Keratinocyte (primary cell): Measurements from ENCODE around the gene NEURL3. TPM values are rescaled to one million over a fixed set of nuclear protein-coding genes. Genes with fewer than 3 reads are reported as not detected.

Source experiments
- DNase-seq: peaks from one replicate; pipeline ENCODE4 v3.0.0-alpha.2; 2011; ENCODE audit warnings: low read depth, missing footprints, low spot score
- FAIRE-seq: peaks from 2 replicates; lab custom pipeline; 2011; peaks lifted over from hg19 to GRCh38; lab: Jason Lieb, UNC
- H2AFZ ChIP-seq: 2 replicates; pipeline ENCODE4 v1.6.0; 2012; ENCODE audit warnings: low read length, control low read depth, inconsistent platforms; ENCODE audit not compliant: control insufficient read depth
- H3K27ac ChIP-seq: 2 replicates; pipeline ENCODE4 v1.5.1; 2011; ENCODE audit warnings: low read length; ENCODE audit not compliant: control insufficient read depth, insufficient read depth
- H3K27me3 ChIP-seq: 3 replicates; pipeline ENCODE4 v1.6.0; 2011; ENCODE audit warnings: low read length; ENCODE audit not compliant: control insufficient read depth, insufficient read depth; ENCODE audit errors: extremely low read depth
- H3K36me3 ChIP-seq, 2 experiments: 2 replicates in 1 of 2; 3 replicates in 1 of 2; pipeline ENCODE4 v1.5.1; 2011; ENCODE audit warnings: low read length in 2 of 2, mild to moderate bottlenecking in 1 of 2; ENCODE audit not compliant: control insufficient read depth in 2 of 2, insufficient read depth in 2 of 2; ENCODE audit errors: extremely low read depth in 1 of 2
- H3K4me1 ChIP-seq: 3 replicates; pipeline ENCODE4 v1.5.1; 2011; ENCODE audit warnings: low read length; ENCODE audit not compliant: control insufficient read depth, insufficient read depth; ENCODE audit errors: extremely low read depth
- H3K4me2 ChIP-seq: 3 replicates; pipeline ENCODE4 v1.6.0; 2011; ENCODE audit warnings: low read depth, low read length; ENCODE audit not compliant: control insufficient read depth, insufficient read depth; ENCODE audit errors: extremely low read depth
- H3K4me3 ChIP-seq, 3 experiments: fragments of 200-600 bp in 1 of 3; sonication (generic) in 1 of 3; 2 replicates in 2 of 3; 3 replicates in 1 of 3; pipeline ENCODE4 v1.5.1; 2011 to 2016; ENCODE audit warnings: low read length in 3 of 3, mild to moderate bottlenecking in 3 of 3, control low read depth in 2 of 3, inconsistent platforms in 1 of 3, low read depth in 1 of 3, mixed read lengths in 1 of 3, mixed run types in 1 of 3, moderate library complexity in 1 of 3; ENCODE audit not compliant: control insufficient read depth in 2 of 3, insufficient read depth in 2 of 3; ENCODE audit errors: extremely low read depth in 1 of 3
- H3K79me2 ChIP-seq: 2 replicates; pipeline ENCODE4 v1.6.0; 2012; ENCODE audit warnings: low read length; ENCODE audit not compliant: control insufficient read depth, insufficient read depth
- H3K9ac ChIP-seq: 3 replicates; pipeline ENCODE4 v1.6.0; 2011; ENCODE audit warnings: low read length; ENCODE audit not compliant: control insufficient read depth, insufficient read depth; ENCODE audit errors: extremely low read depth
- H3K9me1 ChIP-seq: 3 replicates; pipeline ENCODE4 v1.6.0; 2011; ENCODE audit warnings: low read length; ENCODE audit not compliant: control insufficient read depth, insufficient read depth; ENCODE audit errors: extremely low read depth
- H3K9me3 ChIP-seq: 2 replicates; pipeline ENCODE4 v1.5.1; 2012; ENCODE audit warnings: low read depth, low read length; ENCODE audit not compliant: control insufficient read depth
- H4K20me1 ChIP-seq: 3 replicates; pipeline ENCODE4 v1.6.0; 2011; ENCODE audit warnings: low read length; ENCODE audit not compliant: control insufficient read depth, insufficient read depth; ENCODE audit errors: extremely low read depth
- EZH2 ChIP-seq: IDR thresholded peaks from one replicate; pipeline ENCODE4 v1.6.1; 2012; ENCODE audit warnings: inconsistent platforms, mild to moderate bottlenecking, low read length, moderate library complexity
- dilution Hi-C: fragments of 300-500 bp; cut with MboI; formaldehyde crosslinking; loops from one replicate; pipeline ENCODE4 v1.7.0; 2020; ENCODE audit warnings: low sequenced_read_pairs; ENCODE audit not compliant: extremely low pct_ligation_motif_present
- polyA plus RNA-seq, 5 experiments: library from polyadenylated mRNA; depleted of rRNA in 3 of 5; stranded (reverse) in 3 of 5; stranded (forward) in 1 of 5; unstranded in 1 of 5; fragments of >200 nt; gene quantifications; 1 replicate in 1 of 5; 2 replicates in 3 of 5; 3 replicates in 1 of 5; pipeline versions ENCODE4 v1.2.1 to v1.2.3, GENCODE V29; 2011 to 2012; ENCODE audit warnings: missing spikeins in 2 of 5, low read depth in 1 of 5, low replicate concordance in 1 of 5
- TF ChIP-seq, protein P1 (sequence below), 3 experiments: IDR thresholded peaks in 1 of 3; conservative IDR thresholded peaks in 1 of 3; optimal IDR thresholded peaks in 1 of 3; 2 replicates in 2 of 3; 3 replicates in 1 of 3; pipeline versions ENCODE3 to v1.5.1; 2011; ENCODE audit warnings: low read length in 3 of 3, mild to moderate bottlenecking in 3 of 3, moderate library complexity in 2 of 3, control low read depth in 1 of 3, inconsistent platforms in 1 of 3; ENCODE audit not compliant: insufficient read depth in 2 of 3; ENCODE audit errors: extremely low read depth in 1 of 3

Gene NEURL3
- polyA plus RNA-seq, 1 donor (not counting 4 experiments of a cell fraction or from before 2014, with no cell fraction given) = not detected

DNA sequence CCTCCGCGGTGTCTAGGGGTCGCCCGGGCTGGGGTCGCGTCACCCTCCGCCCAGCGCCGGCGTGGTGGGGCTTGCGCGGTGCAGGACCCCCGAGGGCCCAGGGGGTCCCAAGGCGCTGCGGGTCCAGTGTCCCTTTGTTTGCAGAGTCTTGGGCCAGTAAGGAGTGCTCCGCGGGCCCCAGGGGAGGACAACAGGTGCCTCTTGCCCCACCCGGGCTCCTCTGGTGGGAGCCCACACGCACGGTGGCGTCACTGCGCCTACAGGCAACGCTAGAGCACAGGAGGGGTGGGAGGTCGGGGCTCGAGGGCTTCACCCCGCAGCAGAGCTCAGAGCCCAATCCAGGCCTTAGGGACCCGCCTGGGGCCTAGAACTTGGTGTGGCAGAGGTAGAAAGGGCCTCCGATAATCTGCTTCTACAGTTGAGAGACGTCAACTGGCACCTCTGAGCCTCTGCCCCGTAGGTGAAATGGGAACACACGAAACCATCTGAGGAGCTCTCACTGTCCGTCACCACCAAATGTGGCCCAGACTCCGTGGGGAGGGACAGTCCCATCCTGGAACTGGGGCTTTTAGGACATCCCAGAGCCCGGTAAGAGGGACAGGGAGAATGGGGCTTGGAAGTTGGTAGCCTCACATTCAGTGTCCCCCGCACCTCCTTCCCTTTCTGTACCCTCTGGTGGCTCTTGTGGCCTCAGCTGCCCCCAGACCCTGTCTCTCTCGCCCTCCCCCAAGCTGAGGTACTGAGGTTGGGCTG is 32.8 kb upstream of the NEURL3 start:
- H3K27me3 ChIP-seq = no peaks in the 10 kb centered on the region

GRCh38 chr2:96537066-96537733 is 32.0 kb upstream of the NEURL3 start:
- FAIRE-seq = no peak
- H3K4me1 ChIP-seq = peaks cover 57% of the 10 kb centered on the region
- dilution Hi-C loops = no loop called here

More for the DNA sequence above, 32.8 kb upstream of the NEURL3 start:
- H3K4me3 ChIP-seq = peak overlapping the region; percentile 50 to 78 (median 73)
- H3K27ac ChIP-seq = no peak overlapping the region
- no peak overlapping the region for H2AFZ ChIP-seq
- FAIRE-seq (no peak), DNase-seq (no peak)
- no peaks in the 10 kb centered on the region for H3K9me3 ChIP-seq
- peaks cover 2% of the 10 kb centered on the region for H3K79me2 ChIP-seq
- H3K36me3 ChIP-seq = no peaks in the 10 kb centered on the region
- no peak overlapping the region for H3K9ac ChIP-seq
- dilution Hi-C loops = no loop called here
- TF ChIP-seq EZH2 = no peak
- TF ChIP-seq, protein P1, sequence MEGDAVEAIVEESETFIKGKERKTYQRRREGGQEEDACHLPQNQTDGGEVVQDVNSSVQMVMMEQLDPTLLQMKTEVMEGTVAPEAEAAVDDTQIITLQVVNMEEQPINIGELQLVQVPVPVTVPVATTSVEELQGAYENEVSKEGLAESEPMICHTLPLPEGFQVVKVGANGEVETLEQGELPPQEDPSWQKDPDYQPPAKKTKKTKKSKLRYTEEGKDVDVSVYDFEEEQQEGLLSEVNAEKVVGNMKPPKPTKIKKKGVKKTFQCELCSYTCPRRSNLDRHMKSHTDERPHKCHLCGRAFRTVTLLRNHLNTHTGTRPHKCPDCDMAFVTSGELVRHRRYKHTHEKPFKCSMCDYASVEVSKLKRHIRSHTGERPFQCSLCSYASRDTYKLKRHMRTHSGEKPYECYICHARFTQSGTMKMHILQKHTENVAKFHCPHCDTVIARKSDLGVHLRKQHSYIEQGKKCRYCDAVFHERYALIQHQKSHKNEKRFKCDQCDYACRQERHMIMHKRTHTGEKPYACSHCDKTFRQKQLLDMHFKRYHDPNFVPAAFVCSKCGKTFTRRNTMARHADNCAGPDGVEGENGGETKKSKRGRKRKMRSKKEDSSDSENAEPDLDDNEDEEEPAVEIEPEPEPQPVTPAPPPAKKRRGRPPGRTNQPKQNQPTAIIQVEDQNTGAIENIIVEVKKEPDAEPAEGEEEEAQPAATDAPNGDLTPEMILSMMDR (optimal IDR thresholded peaks at IDR 0.05 in 1 of 3, IDR thresholded peaks at IDR 0.05 in 1 of 3, conservative IDR thresholded peaks at IDR 0.05 in 1 of 3; ENCODE audit: extremely low read depth in 1 of 3, insufficient read depth in 2 of 3, low read length in 3 of 3) = no peak
- no peaks in the 10 kb centered on the region for H4K20me1 ChIP-seq
- peaks cover 50% of the 10 kb centered on the region for H3K4me1 ChIP-seq
- peak overlapping the region; percentile 68 for H3K4me2 ChIP-seq
- no peaks in the 10 kb centered on the region for H3K9me1 ChIP-seq

More at GRCh38 chr2:96537066-96537733, 32.0 kb upstream of the NEURL3 start:
- TF ChIP-seq, protein P1 (optimal IDR thresholded peaks at IDR 0.05 in 1 of 3, IDR thresholded peaks at IDR 0.05 in 1 of 3, conservative IDR thresholded peaks at IDR 0.05 in 1 of 3; ENCODE audit: extremely low read depth in 1 of 3, insufficient read depth in 2 of 3, low read length in 3 of 3) = no peak
- no peak for TF ChIP-seq EZH2
- Histone ChIP-seq H3K4me2 (peak overlapping the region; percentile 68), H3K9me1 (no peaks in the 10 kb centered on the region), H2AFZ (peak overlapping the region; percentile 56), H3K79me2 (peaks cover 2% of the 10 kb centered on the region), H3K4me3 (peak overlapping the region; percentile 50 to 78 (median 73)), H3K9me3 (no peaks in the 10 kb centered on the region), H3K27ac (no peak overlapping the region), H3K36me3 (no peaks in the 10 kb centered on the region), H4K20me1 (no peaks in the 10 kb centered on the region), H3K9ac (peak overlapping the region; percentile 76), H3K27me3 (no peaks in the 10 kb centered on the region)
- no peak for DNase-seq
